Panc1 (cell line): ENCODE results near the gene DLGAP5. TPM values are rescaled to one million over a fixed set of nuclear protein-coding genes. Genes with fewer than 3 reads are reported as not detected.

Experiments used
- ATAC-seq: fragments of 200-7000 bp; cut with Tn5 transposase; 2 replicates; pipeline ENCODE4 v1.9.1; 2020; ENCODE audit warnings: mild to moderate bottlenecking, moderate library complexity
- BruUV-seq: library from RNA; stranded (reverse); fragments of 400-500 nt; replicated peaks from 2 replicates; lab custom pipeline; 2021; lab: Mats Ljungman, UMichigan
- CTCF ChIA-PET: fragments of 300-600 bp; sonication (Branson Sonifier 250); formaldehyde crosslinking; loops from one replicate; lab custom pipeline; 2022; ENCODE audit warnings: antibody characterized with exemption; lab: Charles Lee
- POLR2A ChIA-PET: fragments of 300-600 bp; sonication (Branson Sonifier 250); formaldehyde crosslinking; loops from one replicate; lab custom pipeline; 2022; ENCODE audit warnings: antibody characterized with exemption; lab: Charles Lee
- DNase-seq: peaks from one replicate; pipeline ENCODE4 v3.0.0-alpha.2; 2010; ENCODE audit warnings: low read depth, low spot score
- H3K27ac ChIP-seq: 2 replicates; pipeline ENCODE4 v1.5.1; 2011; ENCODE audit warnings: mild to moderate bottlenecking, low read length, inconsistent platforms
- H3K27me3 ChIP-seq: fragments of 200-500 bp; sonication (Bioruptor generic); 2 replicates; pipeline ENCODE4 v1.6.0; 2014; ENCODE audit warnings: low read length, inconsistent platforms; ENCODE audit not compliant: control insufficient read depth, insufficient read depth
- H3K36me3 ChIP-seq: fragments of 200-500 bp; sonication (Bioruptor generic); 2 replicates; pipeline ENCODE4 v1.5.1; 2014; ENCODE audit warnings: inconsistent platforms, mild to moderate bottlenecking, low read length, moderate library complexity; ENCODE audit not compliant: control insufficient read depth, insufficient read depth
- H3K4me1 ChIP-seq: 2 replicates; pipeline ENCODE4 v1.5.1; 2011; ENCODE audit warnings: inconsistent platforms, mild to moderate bottlenecking, low read length, moderate library complexity; ENCODE audit not compliant: control insufficient read depth, insufficient read depth
- H3K4me3 ChIP-seq, 2 experiments: 2 replicates each; pipeline ENCODE4 v1.5.1; 2011 to 2012; ENCODE audit warnings: low read depth in 2 of 2, low read length in 2 of 2, mild to moderate bottlenecking in 2 of 2, inconsistent platforms in 1 of 2, moderate library complexity in 1 of 2
- H3K9me3 ChIP-seq: fragments of 200-500 bp; sonication (Bioruptor generic); 2 replicates; pipeline ENCODE4 v1.5.1; 2014; ENCODE audit warnings: low read depth, mild to moderate bottlenecking, inconsistent platforms, low read length, moderate library complexity; ENCODE audit not compliant: control insufficient read depth, insufficient read depth
- POLR2AphosphoS5 ChIP-seq: IDR thresholded peaks from 2 replicates; pipeline ENCODE4 v1.6.1; 2012; ENCODE audit warnings: mild to moderate bottlenecking, low read depth, low read length, moderate library complexity
- REST ChIP-seq, 2 experiments: IDR thresholded peaks; 2 replicates each; pipeline ENCODE4 v1.6.1; 2011 to 2012; ENCODE audit warnings: low read depth in 2 of 2, control low read depth in 1 of 2, low read length in 1 of 2, mild to moderate bottlenecking in 1 of 2, moderate library complexity in 1 of 2; ENCODE audit not compliant: insufficient read depth in 1 of 2
- SIN3A ChIP-seq: IDR thresholded peaks from 2 replicates; pipeline ENCODE4 v1.6.1; 2012; ENCODE audit warnings: low read depth, mild to moderate bottlenecking, low read length, moderate library complexity, borderline replicate concordance; ENCODE audit not compliant: insufficient read depth
- TCF7L2 ChIP-seq: IDR thresholded peaks from 2 replicates; pipeline ENCODE4 v1.6.1; 2011; ENCODE audit warnings: mild to moderate bottlenecking, low read depth, low read length, inconsistent platforms
- in situ Hi-C: cut with HindIII; loops from 2 replicates; pipeline ENCODE4 v1.10.0; 2016; ENCODE audit warnings: low sequenced_read_pairs, low pct_unique_long_range_greater_than_20kb
- intact Hi-C: fragments of 100-400 bp; cut with micrococcal nuclease; formaldehyde crosslinking; loops from one replicate; pipeline ENCODE4 v1.10.0; 2022; ENCODE audit not compliant: unreplicated experiment
- total RNA-seq: library from RNA; stranded (reverse); gene quantifications from one replicate; pipeline ENCODE4 v1.2.1, GENCODE V29; 2021; ENCODE audit not compliant: unreplicated experiment
- TF ChIP-seq, protein P1 (sequence below): fragments of 450-650 bp; IDR thresholded peaks from 2 replicates; pipeline ENCODE4 v1.5.1; 2017; ENCODE audit warnings: mild to moderate bottlenecking

Gene DLGAP5
- total RNA-seq, 1 experiment from 2014 or later: 48.7 TPM

- POLR2A ChIA-PET: interaction anchor here (0.6 kb wide), 2 partner anchors 15 to 969 kb away, joined by 3 to 7 read pairs; no protein-coding TSS in a partner anchor
- no peak for TF ChIP-seq TCF7L2
- no peak for TF ChIP-seq SIN3A
- TF ChIP-seq, protein P1, sequence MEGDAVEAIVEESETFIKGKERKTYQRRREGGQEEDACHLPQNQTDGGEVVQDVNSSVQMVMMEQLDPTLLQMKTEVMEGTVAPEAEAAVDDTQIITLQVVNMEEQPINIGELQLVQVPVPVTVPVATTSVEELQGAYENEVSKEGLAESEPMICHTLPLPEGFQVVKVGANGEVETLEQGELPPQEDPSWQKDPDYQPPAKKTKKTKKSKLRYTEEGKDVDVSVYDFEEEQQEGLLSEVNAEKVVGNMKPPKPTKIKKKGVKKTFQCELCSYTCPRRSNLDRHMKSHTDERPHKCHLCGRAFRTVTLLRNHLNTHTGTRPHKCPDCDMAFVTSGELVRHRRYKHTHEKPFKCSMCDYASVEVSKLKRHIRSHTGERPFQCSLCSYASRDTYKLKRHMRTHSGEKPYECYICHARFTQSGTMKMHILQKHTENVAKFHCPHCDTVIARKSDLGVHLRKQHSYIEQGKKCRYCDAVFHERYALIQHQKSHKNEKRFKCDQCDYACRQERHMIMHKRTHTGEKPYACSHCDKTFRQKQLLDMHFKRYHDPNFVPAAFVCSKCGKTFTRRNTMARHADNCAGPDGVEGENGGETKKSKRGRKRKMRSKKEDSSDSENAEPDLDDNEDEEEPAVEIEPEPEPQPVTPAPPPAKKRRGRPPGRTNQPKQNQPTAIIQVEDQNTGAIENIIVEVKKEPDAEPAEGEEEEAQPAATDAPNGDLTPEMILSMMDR: no peak
- TF ChIP-seq REST (IDR thresholded peaks at IDR 0.05; ENCODE audit: insufficient read depth in 1 of 2, low read depth in 2 of 2, low read length in 1 of 2): no peak
- TF ChIP-seq POLR2AphosphoS5: no peak
- BruUV-seq: no TSS peak
These were observed 54.2 kb downstream of the DLGAP5 start for GRCh38 chr14:55136885-55137786.

GRCh38 chr14:55136241-55136640, 55.1 kb downstream of the DLGAP5 start:
- no TSS peak for BruUV-seq
- POLR2A ChIA-PET: interaction anchor here (0.6 kb wide), 1 partner anchor 16 kb away, joined by 7 read pairs; no protein-coding TSS in a partner anchor
- Histone ChIP-seq H3K27ac (no peak overlapping the region), H3K36me3 (peaks cover 14% of the 10 kb centered on the region), H3K4me1 (peaks cover 17% of the 10 kb centered on the region), H3K9me3 (no peaks in the 10 kb centered on the region), H3K27me3 (no peaks in the 10 kb centered on the region), H3K4me3 (no peak overlapping the region)
- DNase-seq: no peak
- TF ChIP-seq, protein P1: no peak
- TF ChIP-seq TCF7L2: no peak
- TF ChIP-seq SIN3A: no peak
- TF ChIP-seq REST (IDR thresholded peaks at IDR 0.05; ENCODE audit: insufficient read depth in 1 of 2, low read depth in 2 of 2, low read length in 1 of 2): no peak
- TF ChIP-seq POLR2AphosphoS5: no peak
- intact Hi-C loops: no loop called here
- CTCF ChIA-PET: no interaction called here
- in situ Hi-C loops: no loop called here
- ATAC-seq: no peak

More at GRCh38 chr14:55136885-55137786, 54.2 kb downstream of the DLGAP5 start:
- Histone ChIP-seq H3K27ac (no peak overlapping the region), H3K9me3 (no peaks in the 10 kb centered on the region), H3K27me3 (no peaks in the 10 kb centered on the region), H3K4me3 (no peak overlapping the region), H3K36me3 (peaks cover 19% of the 10 kb centered on the region), H3K4me1 (peaks cover 8% of the 10 kb centered on the region; the same call in 1 of the 2 replicates)
- CTCF ChIA-PET: no interaction called here
- intact Hi-C loops (no loop called here), in situ Hi-C loops (no loop called here)
- ATAC-seq (no peak), DNase-seq (no peak)
